ENCODE data around the gene VIPAS39. TPM values are rescaled to one million over a fixed set of nuclear protein-coding genes. Genes with fewer than 3 reads are reported as not detected.
"Not testable (repeated sequence)": the region's sequence is repeated elsewhere in the genome, so short reads cannot be mapped to it uniquely, and the experiment has no call there.

Gene VIPAS39
- total and polyA plus RNA-seq, 2 of the 13 experiments (the other 11 are each of a cell fraction or from before 2014, with no cell fraction given): 13.3 to 21.5 TPM

DNA sequence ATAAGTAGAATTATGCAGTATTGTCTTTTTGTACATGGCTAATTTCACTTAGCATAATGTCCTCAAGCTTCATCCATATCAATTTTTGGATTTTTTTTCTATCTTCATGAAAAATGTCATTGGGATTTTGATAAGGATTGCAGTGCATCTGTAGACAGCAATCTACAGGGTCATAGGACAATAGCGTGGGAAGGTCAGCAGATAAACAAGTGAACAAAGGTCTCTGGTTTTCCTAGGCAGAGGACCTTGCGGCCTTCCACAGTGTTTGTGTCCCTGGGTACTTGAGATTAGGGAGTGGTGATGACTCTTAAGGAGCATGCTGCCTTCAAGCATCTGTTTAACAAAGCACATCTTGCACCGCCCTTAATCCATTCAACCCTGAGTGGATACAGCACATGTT is 41.3 kb downstream of the VIPAS39 start:
- H3K4me3 ChIP-seq (replicated peaks in 1 of 3; ENCODE audit: insufficient read depth in 1 of 3, low read depth in 2 of 3, low read length in 3 of 3); POLR2A ChIA-PET; H3K9ac ChIP-seq (ENCODE audit: insufficient read depth, low read depth, low read length); H3K79me2 ChIP-seq (ENCODE audit: insufficient read depth, low read length); BruUV-seq (replicated peaks); DNase-seq (ENCODE audit: low spot score); H3K36me3 ChIP-seq (replicated peaks in 1 of 2; ENCODE audit: control insufficient read depth in 1 of 2, insufficient read depth in 2 of 2, low read length in 2 of 2); H3K27me3 ChIP-seq (ENCODE audit: control insufficient read depth in 1 of 2, insufficient read depth in 2 of 2, low read length in 2 of 2); CTCF ChIA-PET (ENCODE audit: low intra/inter-chr PET ratio, low total read pairs); H3K27ac ChIP-seq (ENCODE audit: extremely low read length, insufficient read depth, low read length); H3K4me1 ChIP-seq (ENCODE audit: insufficient read depth, low read length); H2AFZ ChIP-seq (ENCODE audit: low read length); ATAC-seq; intact Hi-C loops (cut with micrococcal nuclease; ENCODE audit: unreplicated experiment); FAIRE-seq; H4K20me1 ChIP-seq (ENCODE audit: insufficient read depth, low read length); H3K4me2 ChIP-seq (ENCODE audit: low read depth, low read length): not testable (repeated sequence)
- WGBS (ENCODE audit: low lambda C conversion rate): 57% methylated on average over 2 of the region's 3 CpGs
- peaks cover 14% of the 10 kb centered on the region for H3K9me3 ChIP-seq (ENCODE audit: low read length)
- in situ Hi-C loops (cut with HindIII; ENCODE audit: extremely low pct_ligation_motif_present, low pct_unique_long_range_greater_than_20kb): loop anchor here (10.0 kb wide), 1 partner anchor 111 kb away; no protein-coding TSS in a partner anchor

- ATAC-seq; H3K27me3 ChIP-seq (ENCODE audit: control insufficient read depth in 1 of 2, insufficient read depth in 2 of 2, low read length in 2 of 2); BruUV-seq (replicated peaks); H2AFZ ChIP-seq (ENCODE audit: low read length); H3K4me1 ChIP-seq (ENCODE audit: insufficient read depth, low read length); H3K27ac ChIP-seq (ENCODE audit: extremely low read length, insufficient read depth, low read length); H3K4me2 ChIP-seq (ENCODE audit: low read depth, low read length); H3K36me3 ChIP-seq (replicated peaks in 1 of 2; ENCODE audit: control insufficient read depth in 1 of 2, insufficient read depth in 2 of 2, low read length in 2 of 2); POLR2A ChIA-PET; H4K20me1 ChIP-seq (ENCODE audit: insufficient read depth, low read length); intact Hi-C loops (cut with micrococcal nuclease; ENCODE audit: unreplicated experiment); CTCF ChIA-PET (ENCODE audit: low intra/inter-chr PET ratio, low total read pairs); DNase-seq (ENCODE audit: low spot score); H3K79me2 ChIP-seq (ENCODE audit: insufficient read depth, low read length); H3K4me3 ChIP-seq (replicated peaks in 1 of 3; ENCODE audit: insufficient read depth in 1 of 3, low read depth in 2 of 3, low read length in 3 of 3); FAIRE-seq; H3K9ac ChIP-seq (ENCODE audit: insufficient read depth, low read depth, low read length): not testable (repeated sequence)
- peaks cover 14% of the 10 kb centered on the region for H3K9me3 ChIP-seq (ENCODE audit: low read length)
- 86% methylated on average over 10 of the region's 10 CpGs for WGBS (ENCODE audit: low lambda C conversion rate)
- in situ Hi-C loops (cut with HindIII; ENCODE audit: extremely low pct_ligation_motif_present, low pct_unique_long_range_greater_than_20kb): loop anchor here (10.0 kb wide), 1 partner anchor 111 kb away; no protein-coding TSS in a partner anchor
Observed at GRCh38 chr14:77415403-77416030, 41.9 kb downstream of the VIPAS39 start.
